GM12874 (cell line): ENCODE results near the gene RBPJL.

ENCODE experiments used
- CTCF ChIP-seq: IDR thresholded peaks from 2 replicates; pipeline ENCODE4 v1.5.1; 2011; ENCODE audit warnings: low read depth, mild to moderate bottlenecking, control low read depth, low read length, moderate library complexity; ENCODE audit not compliant: insufficient read depth

The RBPJL gene

GRCh38 chr20:45294003-45294368 is 12.7 kb upstream of the RBPJL start:
- no peak for TF ChIP-seq CTCF

- no peak for TF ChIP-seq CTCF
Observed at GRCh38 chr20:45294659-45295058, 12.0 kb upstream of the RBPJL start.

- TF ChIP-seq CTCF: no peak
Observed at GRCh38 chr20:45297786-45298497, 8.7 kb upstream of the RBPJL start.

GRCh38 chr20:45299786-45300185 is 6.9 kb upstream of the RBPJL start:
- TF ChIP-seq CTCF: no peak

GRCh38 chr20:45300961-45301360 is 5.7 kb upstream of the RBPJL start:
- TF ChIP-seq CTCF: peak; percentile 73

DNA sequence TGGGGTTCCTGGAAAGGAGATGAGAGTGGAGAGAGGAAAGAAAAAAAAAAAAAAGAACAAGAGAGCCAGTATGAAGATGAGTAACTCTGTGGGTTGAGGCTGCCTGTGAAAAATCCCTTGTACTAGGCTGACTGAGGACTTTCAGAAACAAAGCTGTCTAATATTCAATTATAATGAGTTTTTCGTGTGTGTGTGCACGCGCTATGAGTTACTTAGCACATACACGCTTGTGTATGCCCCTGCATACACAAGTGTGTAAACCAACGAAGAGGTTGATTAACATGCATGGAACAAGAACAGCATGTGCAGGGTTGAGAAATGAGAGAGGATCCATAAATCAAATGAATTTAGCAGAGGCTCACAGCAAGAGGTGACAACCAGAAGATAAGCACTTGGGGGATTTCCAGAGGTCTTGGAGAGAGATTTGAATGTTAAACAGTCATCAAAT is 4.8 kb upstream of the RBPJL start:
- no peak for TF ChIP-seq CTCF

DNA sequence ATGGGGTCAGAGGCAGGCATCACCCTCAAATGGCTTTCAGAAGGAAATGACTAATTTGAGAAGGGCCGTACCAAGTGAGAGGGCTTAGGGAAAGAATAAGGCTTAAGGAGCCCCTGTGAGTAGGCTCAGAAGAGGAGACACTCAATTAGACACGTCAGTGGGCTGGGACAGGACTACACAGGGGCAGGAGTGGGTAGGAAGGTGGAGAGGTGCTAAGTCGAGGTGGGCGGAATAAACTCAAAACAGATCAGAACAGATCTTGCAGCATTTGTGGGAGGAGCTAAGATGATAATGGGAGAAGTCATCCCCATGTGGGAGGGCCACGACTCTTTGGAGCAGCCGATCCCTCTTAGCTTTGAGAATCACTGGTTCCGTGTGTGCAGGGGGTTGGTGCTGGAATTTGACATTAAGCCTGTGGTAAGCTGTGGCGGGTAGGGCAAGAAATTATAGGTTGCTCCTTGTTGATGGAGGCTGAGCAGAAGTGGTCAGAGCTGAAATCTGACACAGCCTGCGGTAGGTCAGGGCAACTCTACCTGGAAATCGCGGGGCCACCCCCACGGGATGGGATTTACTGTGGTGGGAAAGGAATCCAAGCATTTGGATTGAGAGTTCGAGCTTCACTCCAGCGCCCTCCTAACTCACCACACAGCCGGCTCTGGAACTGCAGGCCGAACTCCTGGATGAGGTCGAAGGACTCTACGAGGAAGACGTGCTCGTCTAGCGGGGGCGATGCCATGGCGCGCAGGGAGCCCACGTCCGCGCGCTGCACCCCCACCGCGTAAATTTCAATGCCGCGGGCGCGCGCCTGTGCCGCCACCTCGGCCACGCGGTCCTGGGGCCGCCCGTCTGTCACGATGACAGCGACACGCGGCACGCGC is 2.8 kb upstream of the RBPJL start:
- no peak for TF ChIP-seq CTCF
